GM18519 (cell line): Measurements from ENCODE around the gene PDE4D.
A peak's percentile ranks its signal among the peaks of the same experiment; 100 is the strongest.
"Not testable (repeated sequence)": the region's sequence is repeated elsewhere in the genome, so short reads cannot be mapped to it uniquely, and the experiment has no call there.

Experiments
- ATAC-seq: cut with Tn5 transposase; IDR thresholded peaks from one replicate; pipeline ENCODE4 v1.9.1; 2021; ENCODE audit warnings: mild to moderate bottlenecking, moderate library complexity; ENCODE audit not compliant: unreplicated experiment, low FRiP score

Gene PDE4D

GRCh38 chr5:59394956-59395355, 498.6 kb downstream of the PDE4D start:
- ATAC-seq: not testable (repeated sequence)

GRCh38 chr5:59393585-59394420, 499.7 kb downstream of the PDE4D start:
- no peak for ATAC-seq

- no peak for ATAC-seq
Measured at GRCh38 chr5:59391576-59391975, 501.9 kb downstream of the PDE4D start.

- ATAC-seq: no peak
Measured at GRCh38 chr5:59390989-59391388, 502.5 kb downstream of the PDE4D start.

- ATAC-seq: no peak
Measured at GRCh38 chr5:59390074-59390659, 503.4 kb downstream of the PDE4D start.

- no peak for ATAC-seq
Measured at GRCh38 chr5:59387127-59387526, 506.4 kb downstream of the PDE4D start.

GRCh38 chr5:59385700-59386099, 507.8 kb downstream of the PDE4D start:
- no peak for ATAC-seq

GRCh38 chr5:59380350-59380951, 513.1 kb downstream of the PDE4D start:
- peak; percentile 99 for ATAC-seq

GRCh38 chr5:59374036-59374435, 519.5 kb downstream of the PDE4D start:
- not testable (repeated sequence) for ATAC-seq

- ATAC-seq: peak; percentile 95
Measured at GRCh38 chr5:59371525-59372127, 521.9 kb downstream of the PDE4D start.

- no peak for ATAC-seq
Measured at GRCh38 chr5:59368951-59369350, 524.6 kb downstream of the PDE4D start.

- ATAC-seq: peak; percentile 44
Measured at GRCh38 chr5:59367791-59368394, 525.6 kb downstream of the PDE4D start.

GRCh38 chr5:59366784-59367183, 526.7 kb downstream of the PDE4D start:
- ATAC-seq: no peak

GRCh38 chr5:59362438-59362837, 531.1 kb downstream of the PDE4D start:
- no peak for ATAC-seq

- no peak for ATAC-seq
Measured at GRCh38 chr5:59361454-59361853, 532.1 kb downstream of the PDE4D start.

- ATAC-seq: no peak
Measured at GRCh38 chr5:59360130-59360555, 533.4 kb downstream of the PDE4D start.

- no peak for ATAC-seq
Measured at GRCh38 chr5:59358005-59358861, 535.3 kb downstream of the PDE4D start.

- ATAC-seq: no peak
Measured at GRCh38 chr5:59357381-59357977, 536.0 kb downstream of the PDE4D start.

- no peak for ATAC-seq
Measured at GRCh38 chr5:59356813-59357380, 536.6 kb downstream of the PDE4D start.
